HEK293 (cell line): ENCODE data around the gene SEMA7A.

ENCODE experiments used
- CTCF ChIA-PET: fragments of 350-600 bp; formaldehyde crosslinking; extraction: SDS; loops from one replicate; lab custom pipeline; 2021; ENCODE audit warnings: antibody characterized with exemption; lab: Yijun Ruan, JAX
- POLR2A ChIA-PET: fragments of 300-600 bp; formaldehyde crosslinking; extraction: SDS; loops from one replicate; lab custom pipeline; 2020; ENCODE audit warnings: antibody characterized with exemption, inconsistent platforms; lab: Yijun Ruan, JAX
- H3K27ac ChIP-seq: fragments of 200-500 bp; sonication (Bioruptor generic); 2 replicates; pipeline ENCODE4 v1.5.1; 2014; ENCODE audit warnings: low read depth, low read length, control low read depth, inconsistent platforms; ENCODE audit errors: extremely low read depth
- H3K36me3 ChIP-seq, 2 experiments: fragments of 200-500 bp in 1 of 2; sonication (Bioruptor generic) in 1 of 2; 1 replicate in 1 of 2; 2 replicates in 1 of 2; pipeline ENCODE4 v1.5.1; 2014 to 2017; ENCODE audit warnings: inconsistent platforms in 2 of 2, low read length in 2 of 2; ENCODE audit not compliant: control insufficient read depth in 2 of 2, insufficient read depth in 1 of 2
- H3K4me1 ChIP-seq: fragments of 200-500 bp; sonication (Bioruptor generic); 2 replicates; pipeline ENCODE4 v1.5.1; 2014; ENCODE audit warnings: mild to moderate bottlenecking, low read length, inconsistent platforms; ENCODE audit not compliant: control insufficient read depth, insufficient read depth
- H3K4me3 ChIP-seq: 2 replicates; pipeline ENCODE4 v1.5.1; 2011; ENCODE audit warnings: low read depth, mild to moderate bottlenecking, control low read depth, low read length, moderate library complexity
- H3K9me3 ChIP-seq: fragments of 200-500 bp; sonication (Bioruptor generic); 2 replicates; pipeline ENCODE4 v1.5.1; 2014; ENCODE audit warnings: low read depth, low read length, inconsistent platforms; ENCODE audit not compliant: control insufficient read depth, insufficient read depth
- IKZF3 ChIP-seq: fragments of 450-650 bp; IDR thresholded peaks from 2 replicates; pipeline ENCODE4 v1.5.0; 2018; ENCODE audit warnings: missing biosample characterization, mild to moderate bottlenecking, missing genetic modification characterization, moderate library complexity
- KLF8 ChIP-seq: fragments of 450-650 bp; formaldehyde crosslinking; IDR thresholded peaks from 2 replicates; pipeline ENCODE4 v1.5.1; 2016; ENCODE audit warnings: missing biosample characterization, missing genetic modification characterization
- RBAK ChIP-seq: fragments of 450-650 bp; formaldehyde crosslinking; IDR thresholded peaks from 2 replicates; pipeline ENCODE4 v1.5.1; 2016; ENCODE audit warnings: missing biosample characterization, missing genetic modification characterization
- REST ChIP-seq: fragments of 450-650 bp; formaldehyde crosslinking; IDR thresholded peaks from 2 replicates; pipeline ENCODE4 v1.5.1; 2016; ENCODE audit warnings: missing biosample characterization, missing genetic modification characterization
- TCF7L2 ChIP-seq: IDR thresholded peaks from 2 replicates; pipeline ENCODE4 v1.6.1; 2011; ENCODE audit warnings: low read depth, mild to moderate bottlenecking, inconsistent platforms, low read length, moderate library complexity, borderline replicate concordance
- ZBTB11 ChIP-seq: fragments of 450-650 bp; formaldehyde crosslinking; conservative IDR thresholded peaks from 2 replicates; pipeline ENCODE4 v1.5.1; 2016; ENCODE audit warnings: low read depth, missing biosample characterization, missing genetic modification characterization
- ZBTB17 ChIP-seq: fragments of 450-650 bp; formaldehyde crosslinking; IDR thresholded peaks from 2 replicates; pipeline ENCODE4 v1.5.1; 2016; ENCODE audit warnings: missing biosample characterization, missing genetic modification characterization
- ZEB2 ChIP-seq: fragments of 450-650 bp; formaldehyde crosslinking; IDR thresholded peaks from 2 replicates; pipeline ENCODE4 v1.5.1; 2016; ENCODE audit warnings: missing biosample characterization, missing genetic modification characterization
- ZFP69B ChIP-seq: fragments of 450-650 bp; formaldehyde crosslinking; IDR thresholded peaks from 2 replicates; pipeline ENCODE4 v1.5.1; 2016; ENCODE audit warnings: missing biosample characterization, missing genetic modification characterization
- ZNF10 ChIP-seq: fragments of 450-650 bp; formaldehyde crosslinking; IDR thresholded peaks from 2 replicates; pipeline ENCODE4 v1.5.1; 2017; ENCODE audit warnings: missing biosample characterization, missing genetic modification characterization
- ZNF132 ChIP-seq: fragments of 450-650 bp; formaldehyde crosslinking; IDR thresholded peaks from 2 replicates; pipeline ENCODE4 v1.5.1; 2017; ENCODE audit warnings: missing biosample characterization, missing genetic modification characterization, borderline replicate concordance
- ZNF184 ChIP-seq: fragments of 450-650 bp; IDR thresholded peaks from 2 replicates; pipeline ENCODE4 v1.5.1; 2018; ENCODE audit warnings: missing biosample characterization, mild to moderate bottlenecking, missing genetic modification characterization
- ZNF19 ChIP-seq: fragments of 450-650 bp; formaldehyde crosslinking; IDR thresholded peaks from 2 replicates; pipeline ENCODE4; 2016; ENCODE audit warnings: missing biosample characterization, missing genetic modification characterization, low read depth
- ZNF324 ChIP-seq: fragments of 450-650 bp; formaldehyde crosslinking; IDR thresholded peaks from 2 replicates; pipeline ENCODE4 v1.5.1; 2016; ENCODE audit warnings: missing biosample characterization, missing genetic modification characterization
- ZNF341 ChIP-seq: fragments of 450-650 bp; formaldehyde crosslinking; IDR thresholded peaks from 2 replicates; pipeline ENCODE4; 2016; ENCODE audit warnings: low read depth, missing biosample characterization, missing genetic modification characterization
- ZNF518A ChIP-seq: fragments of 450-650 bp; formaldehyde crosslinking; conservative IDR thresholded peaks from 2 replicates; pipeline ENCODE4 v1.5.1; 2016; ENCODE audit warnings: low read depth, missing biosample characterization, missing genetic modification characterization
- ZNF529 ChIP-seq: fragments of 450-650 bp; formaldehyde crosslinking; IDR thresholded peaks from 2 replicates; pipeline ENCODE4 v1.5.1; 2017; ENCODE audit warnings: missing genetic modification characterization, missing biosample characterization; ENCODE audit not compliant: insufficient replicate concordance
- ZNF600 ChIP-seq: fragments of 450-650 bp; formaldehyde crosslinking; IDR thresholded peaks from 2 replicates; pipeline ENCODE4 v1.5.1; 2016; ENCODE audit warnings: missing biosample characterization, missing genetic modification characterization
- ZNF664 ChIP-seq: fragments of 450-650 bp; formaldehyde crosslinking; IDR thresholded peaks from 2 replicates; pipeline ENCODE4 v1.5.1; 2016; ENCODE audit warnings: missing biosample characterization, missing genetic modification characterization
- ZNF692 ChIP-seq: fragments of 450-650 bp; formaldehyde crosslinking; IDR thresholded peaks from 2 replicates; pipeline ENCODE4 v1.5.1; 2016; ENCODE audit warnings: missing biosample characterization, missing genetic modification characterization
- ZNF76 ChIP-seq: fragments of 450-650 bp; formaldehyde crosslinking; IDR thresholded peaks from 2 replicates; pipeline ENCODE4; 2016; ENCODE audit warnings: low read depth, missing biosample characterization, missing genetic modification characterization, borderline replicate concordance
- ZNF768 ChIP-seq: fragments of 450-650 bp; formaldehyde crosslinking; IDR thresholded peaks from 2 replicates; pipeline ENCODE4 v1.5.1; 2018; ENCODE audit warnings: missing biosample characterization, mild to moderate bottlenecking, missing genetic modification characterization
- ZNF837 ChIP-seq: fragments of 450-650 bp; formaldehyde crosslinking; IDR thresholded peaks from 2 replicates; pipeline ENCODE4 v1.5.1; 2016; ENCODE audit warnings: missing biosample characterization, missing genetic modification characterization
- ZSCAN30 ChIP-seq: fragments of 450-650 bp; IDR thresholded peaks from 2 replicates; pipeline ENCODE4 v1.5.1; 2018; ENCODE audit warnings: missing biosample characterization, mild to moderate bottlenecking, missing genetic modification characterization, moderate library complexity

SEMA7A gene

GRCh38 chr15:74461847-74462511 lies 28.2 kb upstream of the SEMA7A start:
- Histone ChIP-seq H3K4me3 (peak overlapping the region; percentile 91), H3K27ac (peak overlapping the region; percentile 91), H3K9me3 (no peaks in the 10 kb centered on the region), H3K4me1 (peaks cover 2% of the 10 kb centered on the region; the same call in 1 of the 2 replicates), H3K36me3 (peaks cover 15 to 29% of the 10 kb centered on the region in 2 experiments; a peak in 2 of 3 replicates)
- no peak for TF ChIP-seq ZNF518A (tag by site-specific recombination)
- TF ChIP-seq RBAK, result no peak
- TF ChIP-seq ZNF324, result no peak
- TF ChIP-seq ZSCAN30 (tag by site-specific recombination), result no peak
- peak; percentile 85 for TF ChIP-seq ZNF341 (tag by site-specific recombination)
- no peak for TF ChIP-seq ZNF692 (tag by site-specific recombination)
- TF ChIP-seq ZEB2 (tag by site-specific recombination), result no peak
- peak; percentile 83 for TF ChIP-seq ZBTB17
- TF ChIP-seq ZNF10, result 0 out of 2 replicates have a peak, but pooled peaks have one; percentile 19
- no peak for TF ChIP-seq ZNF600 (tag by site-specific recombination)
- no peak for TF ChIP-seq ZNF132 (tag by site-specific recombination)
- TF ChIP-seq ZBTB11 (tag by site-specific recombination), result 0 out of 2 replicates have a peak, but pooled peaks have one; percentile 11
- TF ChIP-seq ZNF664, result peak; percentile 35; the same call in 1 of the 2 replicates
- TF ChIP-seq REST (tag by site-specific recombination), result no peak
- 0 out of 2 replicates have a peak, but pooled peaks have one; percentile 4 for TF ChIP-seq ZNF184 (tag by site-specific recombination)
- no peak for TF ChIP-seq ZNF768 (tag by site-specific recombination)
- TF ChIP-seq KLF8 (tag by site-specific recombination), result no peak
- TF ChIP-seq TCF7L2, result no peak
- no peak for TF ChIP-seq ZFP69B (tag by site-specific recombination)
- TF ChIP-seq ZNF19 (tag by site-specific recombination), result no peak
- TF ChIP-seq ZNF76, result peak; percentile 33; the same call in 1 of the 2 replicates
- no peak for TF ChIP-seq ZNF529 (tag by site-specific recombination)
- peak; percentile 54 for TF ChIP-seq IKZF3
- no peak for TF ChIP-seq ZNF837
- ChIA-PET CTCF (interaction anchor here (0.6 to 2.3 kb wide), 10 partner anchors 16 to 704 kb away, joined by 3 to 8 read pairs (median 3); no protein-coding TSS in a partner anchor), POLR2A (interaction anchor here (0.6 to 3.5 kb wide), 16 partner anchors 10 to 165 kb away, joined by 3 to 35 read pairs (median 5); partner anchors contain the start of gene ARID3B)
